ENCODE results near the gene TUBGCP5.

Gene TUBGCP5

GRCh38 chr15:22956257-22956977 lies 83.0 kb downstream of the TUBGCP5 start:
- no peak overlapping the region for H3K27ac ChIP-seq (ENCODE audit: low read depth, low read length)
- no peak overlapping the region for H3K9ac ChIP-seq (ENCODE audit: low read depth in 1 of 2, low read length in 2 of 2)
- no peaks in the 10 kb centered on the region for H3K9me3 ChIP-seq (ENCODE audit: control insufficient read depth in 1 of 2, low read length in 2 of 2)
- H3K4me3 ChIP-seq (ENCODE audit: low read depth in 1 of 2, low read length in 2 of 2) = no peak overlapping the region
- no peaks in the 10 kb centered on the region for H3K27me3 ChIP-seq (ENCODE audit: control insufficient read depth in 1 of 2, insufficient read depth in 2 of 2, low read length in 2 of 2)
- no peaks in the 10 kb centered on the region for H3K36me3 ChIP-seq (ENCODE audit: control insufficient read depth in 1 of 2, insufficient read depth in 2 of 2, low read length in 2 of 2)
- H3K4me1 ChIP-seq (ENCODE audit: control insufficient read depth in 1 of 2, insufficient read depth in 2 of 2, low read length in 2 of 2) = peaks cover 2 to 12% of the 10 kb centered on the region in 2 donors

- Histone ChIP-seq H3K4me1 (ENCODE audit: control insufficient read depth in 1 of 2, insufficient read depth in 2 of 2, low read length in 2 of 2) (peaks cover 2 to 11% of the 10 kb centered on the region in 2 donors), H3K27ac (ENCODE audit: low read depth, low read length) (no peak overlapping the region)
These were observed 83.7 kb downstream of the TUBGCP5 start for GRCh38 chr15:22955544-22956119.

GRCh38 chr15:22954798-22955543 lies 84.4 kb downstream of the TUBGCP5 start:
- peaks cover 8 to 13% of the 10 kb centered on the region in 2 donors for H3K4me1 ChIP-seq (ENCODE audit: control insufficient read depth in 1 of 2, insufficient read depth in 2 of 2, low read length in 2 of 2)
- H3K9ac ChIP-seq (ENCODE audit: low read depth in 1 of 2, low read length in 2 of 2) = no peak overlapping the region
- no peak overlapping the region for H3K4me3 ChIP-seq (ENCODE audit: low read depth in 1 of 2, low read length in 2 of 2)
- H3K9me3 ChIP-seq (ENCODE audit: control insufficient read depth in 1 of 2, low read length in 2 of 2) = no peaks in the 10 kb centered on the region
- H3K36me3 ChIP-seq (ENCODE audit: control insufficient read depth in 1 of 2, insufficient read depth in 2 of 2, low read length in 2 of 2) = no peaks in the 10 kb centered on the region
- H3K27me3 ChIP-seq (ENCODE audit: control insufficient read depth in 1 of 2, insufficient read depth in 2 of 2, low read length in 2 of 2) = no peaks in the 10 kb centered on the region
- no peak overlapping the region for H3K27ac ChIP-seq (ENCODE audit: low read depth, low read length)

More at GRCh38 chr15:22955544-22956119, 83.7 kb downstream of the TUBGCP5 start:
- Histone ChIP-seq H3K36me3 (ENCODE audit: control insufficient read depth in 1 of 2, insufficient read depth in 2 of 2, low read length in 2 of 2) (no peaks in the 10 kb centered on the region), H3K9ac (ENCODE audit: low read depth in 1 of 2, low read length in 2 of 2) (no peak overlapping the region), H3K27me3 (ENCODE audit: control insufficient read depth in 1 of 2, insufficient read depth in 2 of 2, low read length in 2 of 2) (no peaks in the 10 kb centered on the region), H3K4me3 (ENCODE audit: low read depth in 1 of 2, low read length in 2 of 2) (no peak overlapping the region), H3K9me3 (ENCODE audit: control insufficient read depth in 1 of 2, low read length in 2 of 2) (no peaks in the 10 kb centered on the region)

- no peak overlapping the region for H3K27ac ChIP-seq (ENCODE audit: low read depth, low read length)
- peaks cover 9 to 14% of the 10 kb centered on the region in 2 donors for H3K4me1 ChIP-seq (ENCODE audit: control insufficient read depth in 1 of 2, insufficient read depth in 2 of 2, low read length in 2 of 2)
- H3K4me3 ChIP-seq (ENCODE audit: low read depth in 1 of 2, low read length in 2 of 2) = no peak overlapping the region
- no peak overlapping the region for H3K9ac ChIP-seq (ENCODE audit: low read depth in 1 of 2, low read length in 2 of 2)
- no peaks in the 10 kb centered on the region for H3K27me3 ChIP-seq (ENCODE audit: control insufficient read depth in 1 of 2, insufficient read depth in 2 of 2, low read length in 2 of 2)
- H3K36me3 ChIP-seq (ENCODE audit: control insufficient read depth in 1 of 2, insufficient read depth in 2 of 2, low read length in 2 of 2) = no peaks in the 10 kb centered on the region
- no peaks in the 10 kb centered on the region for H3K9me3 ChIP-seq (ENCODE audit: control insufficient read depth in 1 of 2, low read length in 2 of 2)
These were observed 85.0 kb downstream of the TUBGCP5 start for GRCh38 chr15:22954326-22954725.

- H3K9me3 ChIP-seq (ENCODE audit: control insufficient read depth in 1 of 2, low read length in 2 of 2) = no peaks in the 10 kb centered on the region
- peaks cover 9 to 16% of the 10 kb centered on the region in 2 donors for H3K4me1 ChIP-seq (ENCODE audit: control insufficient read depth in 1 of 2, insufficient read depth in 2 of 2, low read length in 2 of 2)
- no peak overlapping the region for H3K9ac ChIP-seq (ENCODE audit: low read depth in 1 of 2, low read length in 2 of 2)
- H3K4me3 ChIP-seq (ENCODE audit: low read depth in 1 of 2, low read length in 2 of 2) = no peak overlapping the region
- H3K36me3 ChIP-seq (ENCODE audit: control insufficient read depth in 1 of 2, insufficient read depth in 2 of 2, low read length in 2 of 2) = no peaks in the 10 kb centered on the region
- no peak overlapping the region for H3K27ac ChIP-seq (ENCODE audit: low read depth, low read length)
- no peaks in the 10 kb centered on the region for H3K27me3 ChIP-seq (ENCODE audit: control insufficient read depth in 1 of 2, insufficient read depth in 2 of 2, low read length in 2 of 2)
These were observed 86.4 kb downstream of the TUBGCP5 start for GRCh38 chr15:22952796-22953579.

- Histone ChIP-seq H3K27me3 (ENCODE audit: control insufficient read depth in 1 of 2, insufficient read depth in 2 of 2, low read length in 2 of 2) (no peaks in the 10 kb centered on the region), H3K27ac (ENCODE audit: low read depth, low read length) (no peak overlapping the region), H3K4me1 (ENCODE audit: control insufficient read depth in 1 of 2, insufficient read depth in 2 of 2, low read length in 2 of 2) (peaks cover 9 to 16% of the 10 kb centered on the region in 2 donors), H3K36me3 (ENCODE audit: control insufficient read depth in 1 of 2, insufficient read depth in 2 of 2, low read length in 2 of 2) (peaks cover 0 to 4% of the 10 kb centered on the region in 2 donors), H3K4me3 (ENCODE audit: low read depth in 1 of 2, low read length in 2 of 2) (no peak overlapping the region), H3K9ac (ENCODE audit: low read depth in 1 of 2, low read length in 2 of 2) (no peak overlapping the region), H3K9me3 (ENCODE audit: control insufficient read depth in 1 of 2, low read length in 2 of 2) (no peaks in the 10 kb centered on the region)
These were observed 87.7 kb downstream of the TUBGCP5 start for GRCh38 chr15:22951381-22952280.

- no peak overlapping the region for H3K4me3 ChIP-seq (ENCODE audit: low read depth in 1 of 2, low read length in 2 of 2)
- H3K9ac ChIP-seq (ENCODE audit: low read depth in 1 of 2, low read length in 2 of 2) = no peak overlapping the region
- H3K9me3 ChIP-seq (ENCODE audit: control insufficient read depth in 1 of 2, low read length in 2 of 2) = no peaks in the 10 kb centered on the region
- H3K36me3 ChIP-seq (ENCODE audit: control insufficient read depth in 1 of 2, insufficient read depth in 2 of 2, low read length in 2 of 2) = peaks cover 0 to 5% of the 10 kb centered on the region in 2 donors
- no peak overlapping the region for H3K27ac ChIP-seq (ENCODE audit: low read depth, low read length)
- H3K4me1 ChIP-seq (ENCODE audit: control insufficient read depth in 1 of 2, insufficient read depth in 2 of 2, low read length in 2 of 2) = peaks cover 9 to 16% of the 10 kb centered on the region in 2 donors
- no peaks in the 10 kb centered on the region for H3K27me3 ChIP-seq (ENCODE audit: control insufficient read depth in 1 of 2, insufficient read depth in 2 of 2, low read length in 2 of 2)
These were observed 88.4 kb downstream of the TUBGCP5 start for GRCh38 chr15:22951031-22951380.

- Histone ChIP-seq H3K27me3 (ENCODE audit: control insufficient read depth in 1 of 2, insufficient read depth in 2 of 2, low read length in 2 of 2) (no peaks in the 10 kb centered on the region), H3K9me3 (ENCODE audit: control insufficient read depth in 1 of 2, low read length in 2 of 2) (no peaks in the 10 kb centered on the region), H3K9ac (ENCODE audit: low read depth in 1 of 2, low read length in 2 of 2) (no peak overlapping the region), H3K4me1 (ENCODE audit: control insufficient read depth in 1 of 2, insufficient read depth in 2 of 2, low read length in 2 of 2) (peaks cover 9 to 15% of the 10 kb centered on the region in 2 donors), H3K4me3 (ENCODE audit: low read depth in 1 of 2, low read length in 2 of 2) (no peak overlapping the region), H3K27ac (ENCODE audit: low read depth, low read length) (no peak overlapping the region), H3K36me3 (ENCODE audit: control insufficient read depth in 1 of 2, insufficient read depth in 2 of 2, low read length in 2 of 2) (peaks cover 0 to 5% of the 10 kb centered on the region in 2 donors)
These were observed 88.9 kb downstream of the TUBGCP5 start for GRCh38 chr15:22950256-22950990.
